Ovary (tissue), 3 donors: ENCODE results near the gene LSMEM2.

ENCODE experiments used
- CTCF ChIP-seq, 3 donors: fragments of 450-650 bp in 2 of 3; fragments of 200-600 bp in 1 of 3; IDR thresholded peaks; one replicate each; pipeline versions ENCODE4 v1.5.1 to v1.8.0; 2016 to 2022; ENCODE audit warnings: antibody characterized with exemption in 3 of 3, mild to moderate bottlenecking in 1 of 3
- EP300 ChIP-seq: sonication (generic); formaldehyde crosslinking; IDR thresholded peaks from one replicate; pipeline ENCODE4 v1.6.1; 2017; ENCODE audit warnings: antibody characterized with exemption
- POLR2A ChIP-seq: fragments of 450-650 bp; IDR thresholded peaks from one replicate; pipeline ENCODE4 v1.6.1; 2017; ENCODE audit warnings: antibody characterized with exemption, mild to moderate bottlenecking, moderate library complexity
- donor health status: DM: no; HTN: no; CAD: no.

GRCh38 chr3:50267280-50267913 lies 11.5 kb upstream of the LSMEM2 start:
- TF ChIP-seq CTCF (IDR thresholded peaks at IDR 0.05) (no peak), POLR2A (no peak), EP300 (no peak)
